Measurements from ENCODE around the gene RPS6KB1.
"Not testable (repeated sequence)": the region's sequence is repeated elsewhere in the genome, so short reads cannot be mapped to it uniquely, and the experiment has no call there.

- TF ChIP-seq EZH2 (IDR thresholded peaks at IDR 0.05; ENCODE audit: borderline replicate concordance, low read length); CTCF (conservative IDR thresholded peaks at IDR 0.05 in 1 of 2, IDR thresholded peaks at IDR 0.05 in 1 of 2; ENCODE audit: extremely low read depth in 1 of 2, insufficient read depth in 1 of 2, low read depth in 1 of 2, low read length in 2 of 2): not testable (repeated sequence)
Measured at GRCh38 chr17:59996608-59997007, 103.7 kb downstream of the RPS6KB1 start.
